Sigmoid colon (tissue), 7 donors: Measurements from ENCODE around the gene DNAH5. TPM values are rescaled to one million over a fixed set of nuclear protein-coding genes. Genes with fewer than 3 reads are reported as not detected.

Experiments
- DNase-seq: peaks from one replicate; pipeline ENCODE4 v3.0.0-alpha.2; 2019
- H3K27ac ChIP-seq, 4 donors: fragments of 200-600 bp; sonication (generic); one replicate each; pipeline ENCODE4 v1.5.1; 2016 to 2019; ENCODE audit warnings: mild to moderate bottlenecking in 1 of 4
- H3K27me3 ChIP-seq, 3 donors: fragments of 200-600 bp; sonication (generic); one replicate each; pipeline ENCODE4 v1.5.1; 2019; ENCODE audit warnings: mild to moderate bottlenecking in 1 of 3
- H3K36me3 ChIP-seq, 4 donors: fragments of 200-600 bp; sonication (generic); one replicate each; pipeline ENCODE4 v1.5.1; 2016 to 2019
- H3K4me1 ChIP-seq, 4 donors: fragments of 200-600 bp; sonication (generic); one replicate each; pipeline ENCODE4 v1.5.1; 2017 to 2019
- H3K4me3 ChIP-seq, 4 donors: fragments of 200-600 bp; sonication (generic); one replicate each; pipeline ENCODE4 v1.5.1; 2017 to 2019; ENCODE audit warnings: mild to moderate bottlenecking in 2 of 4, moderate library complexity in 1 of 4
- H3K9me3 ChIP-seq, 4 donors: fragments of 200-600 bp in 3 of 4; sonication (generic) in 3 of 4; one replicate each; pipeline versions ENCODE4 v1.5.1 to v1.6.1; 2013 to 2019
- CTCF ChIP-seq, 4 experiments: fragments of 450-650 bp in 3 of 4; fragments of 200-600 bp in 1 of 4; IDR thresholded peaks; one replicate each; pipeline ENCODE4 v1.5.1; 2016 to 2019; ENCODE audit warnings: antibody characterized with exemption in 4 of 4, mild to moderate bottlenecking in 3 of 4, moderate library complexity in 2 of 4
- EP300 ChIP-seq, 4 donors: sonication (generic); formaldehyde crosslinking; IDR thresholded peaks; one replicate each; pipeline ENCODE4 v1.6.1; 2017; ENCODE audit warnings: antibody characterized with exemption in 4 of 4
- POLR2A ChIP-seq, 2 donors: fragments of 450-650 bp; IDR thresholded peaks; one replicate each; pipeline ENCODE4 v1.6.1; 2016; ENCODE audit warnings: antibody characterized with exemption in 2 of 2, mild to moderate bottlenecking in 2 of 2, moderate library complexity in 2 of 2
- POLR2AphosphoS5 ChIP-seq, 4 donors: sonication (generic); formaldehyde crosslinking; IDR thresholded peaks; one replicate each; pipeline ENCODE4 v1.6.1; 2017; ENCODE audit warnings: antibody characterized with exemption in 4 of 4
- WGBS, 2 donors: extraction: QIAGEN DNeasy Blood & Tissue Kit; methylation state at CpG; one replicate each; pipeline ENCODE4 v1.1.7; 2013; 5-methylcytosine and 5-hydroxymethylcytosine counted together
- intact Hi-C: fragments of 100-400 bp; cut with DNase I; formaldehyde crosslinking; loops from one replicate; pipeline ENCODE4 v1.15.1; 2023
- polyA plus RNA-seq, 3 donors: library from polyadenylated mRNA; stranded (reverse); fragments of 200-250 nt; gene quantifications; one replicate each; pipeline ENCODE4 v1.2.3, GENCODE V29; 2013
- total RNA-seq, 4 donors: library from RNA; depleted of rRNA; stranded (reverse); fragments of >200 nt; gene quantifications; one replicate each; pipeline ENCODE4 v1.1.0, GENCODE V29; 2016
- donor health status: healthy with polysubstance abuse.
- donor health status: Bipolar disorder and iron deficiency.
- donor health status: healthy.

The DNAH5 gene
- total and polyA plus RNA-seq, 7 donors, result under 0.01 to 0.41 (median 0.16) TPM; not detected in 2

- no peaks in the 10 kb centered on the region for H3K4me1 ChIP-seq
- H3K9me3 ChIP-seq, result no peaks in the 10 kb centered on the region
- WGBS, 2 donors, result 26 to 48% methylated on average over 9 of the region's 9 CpGs
- TF ChIP-seq POLR2A (IDR thresholded peaks at IDR 0.05), result no peak
- TF ChIP-seq EP300 (IDR thresholded peaks at IDR 0.05), result no peak
- no peak for TF ChIP-seq POLR2AphosphoS5 (IDR thresholded peaks at IDR 0.05)
- TF ChIP-seq CTCF (IDR thresholded peaks at IDR 0.05), result no peak
- H3K27ac ChIP-seq, result no peak overlapping the region
- no peak overlapping the region for H3K4me3 ChIP-seq
- H3K36me3 ChIP-seq, result no peaks in the 10 kb centered on the region
- no peaks in the 10 kb centered on the region for H3K27me3 ChIP-seq
- DNase-seq, result no peak
- intact Hi-C loops, result no loop called here
These were observed 249.3 kb downstream of the DNAH5 start for GRCh38 chr5:13695076-13695712.

GRCh38 chr5:13692172-13692571, 252.3 kb downstream of the DNAH5 start:
- DNase-seq, result no peak
- Histone ChIP-seq H3K4me3 (no peak overlapping the region), H3K27me3 (no peaks in the 10 kb centered on the region), H3K9me3 (peaks cover 0 to 5% (median 0%) of the 10 kb centered on the region in 4 donors), H3K4me1 (no peaks in the 10 kb centered on the region), H3K36me3 (no peaks in the 10 kb centered on the region), H3K27ac (no peak overlapping the region)
- no peak for TF ChIP-seq POLR2A (IDR thresholded peaks at IDR 0.05)
- intact Hi-C loops, result no loop called here

GRCh38 chr5:13676531-13676930, 268.0 kb downstream of the DNAH5 start:
- no peak overlapping the region for H3K4me3 ChIP-seq
- H3K27ac ChIP-seq, result no peak overlapping the region
- H3K9me3 ChIP-seq, result no peaks in the 10 kb centered on the region
- H3K36me3 ChIP-seq, result no peaks in the 10 kb centered on the region
- H3K27me3 ChIP-seq, result no peaks in the 10 kb centered on the region
- no peak for DNase-seq
- no peaks in the 10 kb centered on the region for H3K4me1 ChIP-seq
- WGBS, 2 donors, result 90 to 94% methylated on average over 4 of the region's 4 CpGs
- intact Hi-C loops, result no loop called here
- TF ChIP-seq CTCF (IDR thresholded peaks at IDR 0.05) (no peak), POLR2A (IDR thresholded peaks at IDR 0.05) (no peak), POLR2AphosphoS5 (IDR thresholded peaks at IDR 0.05) (no peak), EP300 (IDR thresholded peaks at IDR 0.05) (no peak)

GRCh38 chr5:13674391-13674790, 270.1 kb downstream of the DNAH5 start:
- intact Hi-C loops, result no loop called here
- TF ChIP-seq POLR2AphosphoS5 (IDR thresholded peaks at IDR 0.05) (no peak), EP300 (IDR thresholded peaks at IDR 0.05) (no peak), POLR2A (IDR thresholded peaks at IDR 0.05) (no peak), CTCF (IDR thresholded peaks at IDR 0.05) (no peak)

GRCh38 chr5:13673511-13673910, 271.0 kb downstream of the DNAH5 start:
- intact Hi-C loops, result no loop called here
- H3K36me3 ChIP-seq, result no peaks in the 10 kb centered on the region
- no peak overlapping the region for H3K4me3 ChIP-seq
- no peak for DNase-seq
- H3K4me1 ChIP-seq, result no peaks in the 10 kb centered on the region
- no peaks in the 10 kb centered on the region for H3K27me3 ChIP-seq
- no peak for TF ChIP-seq EP300 (IDR thresholded peaks at IDR 0.05)
- TF ChIP-seq POLR2A (IDR thresholded peaks at IDR 0.05), result no peak
- TF ChIP-seq CTCF (IDR thresholded peaks at IDR 0.05), result no peak
- TF ChIP-seq POLR2AphosphoS5 (IDR thresholded peaks at IDR 0.05), result no peak
- H3K9me3 ChIP-seq, result no peaks in the 10 kb centered on the region
- H3K27ac ChIP-seq, result no peak overlapping the region
- 59 to 66% methylated on average over 3 of the region's 3 CpGs for WGBS, 2 donors

More at GRCh38 chr5:13674391-13674790, 270.1 kb downstream of the DNAH5 start:
- H3K9me3 ChIP-seq, result no peaks in the 10 kb centered on the region
- H3K27me3 ChIP-seq, result no peaks in the 10 kb centered on the region
- no peak overlapping the region for H3K4me3 ChIP-seq
- no peak overlapping the region for H3K27ac ChIP-seq
- H3K36me3 ChIP-seq, result no peaks in the 10 kb centered on the region
- no peaks in the 10 kb centered on the region for H3K4me1 ChIP-seq
- no peak for DNase-seq
